ENCODE data around the gene DISP3.

Gene DISP3

GRCh38 chr1:11472284-11472683 is 6.7 kb upstream of the DISP3 start:
- no peak overlapping the region for H3K4me3 Mint-ChIP-seq
- no peaks in the 10 kb centered on the region for H3K9me3 Mint-ChIP-seq
- H3K36me3 Mint-ChIP-seq = no peaks in the 10 kb centered on the region
- no peaks in the 10 kb centered on the region for H3K4me1 Mint-ChIP-seq
- no peak overlapping the region for H3K27ac Mint-ChIP-seq
- peaks cover 10% of the 10 kb centered on the region for H3K27me3 Mint-ChIP-seq

DNA sequence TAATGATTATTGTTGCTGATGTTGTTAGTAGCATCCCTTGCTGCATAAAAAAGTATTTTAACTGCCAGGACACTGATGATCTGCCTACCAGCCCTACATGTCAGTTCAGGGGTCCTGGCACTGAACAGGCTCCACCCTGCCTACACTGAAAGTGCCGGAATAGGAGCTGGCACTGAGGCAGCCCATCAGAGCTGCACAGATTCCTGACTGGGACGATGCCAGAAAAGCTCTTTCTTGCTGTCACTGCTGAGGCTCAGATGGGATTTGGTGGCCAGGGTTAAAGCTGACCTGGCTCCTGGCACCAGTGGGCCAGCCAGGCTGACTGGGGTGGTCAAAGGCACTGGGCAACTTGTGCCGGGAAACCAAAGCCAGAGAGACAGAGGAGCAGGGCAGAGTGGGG is 6.2 kb upstream of the DISP3 start:
- Mint-ChIP-seq H3K27ac (no peak overlapping the region), H3K36me3 (no peaks in the 10 kb centered on the region), H3K27me3 (peaks cover 10% of the 10 kb centered on the region), H3K4me1 (no peaks in the 10 kb centered on the region), H3K4me3 (no peak overlapping the region), H3K9me3 (no peaks in the 10 kb centered on the region)

DNA sequence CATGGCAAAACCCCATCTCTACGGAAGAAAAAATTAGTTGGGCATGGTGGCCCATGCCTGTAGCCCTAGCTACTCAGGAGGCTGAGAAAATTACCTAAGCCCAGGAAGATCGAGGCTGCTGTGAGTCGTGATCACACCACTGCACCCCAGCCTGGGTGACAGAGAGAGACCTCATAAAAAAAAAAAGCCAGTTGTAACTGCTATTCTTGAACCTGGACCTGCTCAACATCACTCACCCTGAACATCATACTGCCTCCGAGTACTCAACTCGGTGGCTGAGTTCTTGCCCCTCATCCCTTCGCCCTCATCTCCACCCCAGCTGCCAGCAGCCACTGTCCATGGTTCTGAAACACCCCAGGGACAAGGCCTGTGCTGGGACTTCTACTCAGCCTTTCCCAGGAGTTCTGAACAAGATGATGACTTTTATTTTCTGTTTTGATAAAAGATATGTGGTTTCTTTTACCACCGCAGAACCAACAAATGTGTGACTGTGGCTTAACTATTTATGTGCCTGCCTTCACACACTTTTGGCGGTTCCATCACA is 5.4 kb upstream of the DISP3 start:
- peaks cover 10% of the 10 kb centered on the region for H3K27me3 Mint-ChIP-seq
- H3K9me3 Mint-ChIP-seq = no peaks in the 10 kb centered on the region
- no peak overlapping the region for H3K4me3 Mint-ChIP-seq
- H3K27ac Mint-ChIP-seq = no peak overlapping the region
- no peaks in the 10 kb centered on the region for H3K36me3 Mint-ChIP-seq
- no peaks in the 10 kb centered on the region for H3K4me1 Mint-ChIP-seq

DNA sequence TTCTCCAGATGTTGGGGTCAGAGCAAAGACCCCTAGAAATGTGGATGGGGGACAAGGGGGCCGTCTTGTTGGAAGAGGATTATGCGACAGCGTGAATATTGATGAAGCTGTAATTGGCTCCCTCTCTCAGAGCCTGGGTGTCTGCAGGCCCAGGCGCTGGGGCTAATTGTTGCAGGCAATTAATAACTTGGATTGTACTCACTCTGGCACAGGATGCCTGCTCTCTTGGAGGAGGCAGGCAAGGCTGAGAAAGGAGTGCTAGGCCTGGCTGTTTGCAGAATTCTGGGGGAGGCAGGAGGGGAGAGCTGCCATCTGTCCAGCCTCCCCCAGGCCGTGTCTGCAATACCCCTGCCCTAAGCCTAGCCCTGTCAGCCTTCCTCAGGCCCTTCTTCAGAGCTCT is 4.1 kb upstream of the DISP3 start:
- H3K9me3 Mint-ChIP-seq = no peaks in the 10 kb centered on the region
- no peak overlapping the region for H3K27ac Mint-ChIP-seq
- no peak overlapping the region for H3K4me3 Mint-ChIP-seq
- no peaks in the 10 kb centered on the region for H3K36me3 Mint-ChIP-seq
- H3K27me3 Mint-ChIP-seq = peaks cover 5% of the 10 kb centered on the region
- H3K4me1 Mint-ChIP-seq = no peaks in the 10 kb centered on the region

- no peak overlapping the region for H3K27ac Mint-ChIP-seq
- peaks cover 10% of the 10 kb centered on the region for H3K27me3 Mint-ChIP-seq
- H3K4me3 Mint-ChIP-seq = no peak overlapping the region
- H3K36me3 Mint-ChIP-seq = no peaks in the 10 kb centered on the region
- H3K4me1 Mint-ChIP-seq = peaks cover 6% of the 10 kb centered on the region
- H3K9me3 Mint-ChIP-seq = no peaks in the 10 kb centered on the region
Measured at GRCh38 chr1:11475748-11476147, 3.2 kb upstream of the DISP3 start.

DNA sequence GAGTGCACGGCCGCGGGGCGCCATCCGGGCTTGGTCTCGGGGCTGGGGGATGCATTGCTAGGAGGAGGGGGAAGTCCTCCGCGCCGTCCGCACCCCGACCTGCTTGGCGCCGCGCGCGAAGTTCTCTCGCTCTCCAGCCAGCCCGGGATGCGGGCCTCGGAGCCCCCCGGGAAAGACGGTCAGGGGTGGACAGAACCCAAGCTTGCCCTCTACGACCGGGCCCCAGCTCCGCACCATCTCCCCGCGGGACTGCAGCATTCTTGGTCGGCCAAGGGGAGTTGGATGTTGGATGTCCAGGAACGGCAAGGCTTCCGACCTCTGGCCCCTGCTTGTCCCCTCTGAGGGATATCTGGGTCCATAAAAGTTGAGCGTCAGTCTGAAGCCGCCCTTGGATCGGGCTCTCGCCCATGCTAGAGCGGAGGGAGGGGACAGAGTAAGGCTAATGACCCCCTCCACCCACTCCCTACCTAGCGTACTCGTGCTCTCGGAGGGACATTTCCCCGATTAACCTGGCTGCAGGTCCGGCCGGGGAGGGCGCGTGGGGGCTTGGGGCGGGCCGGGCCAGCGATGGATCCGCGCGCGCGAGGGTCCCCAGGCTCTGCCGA is 522 bp downstream of the DISP3 start:
- H3K27me3 Mint-ChIP-seq = peaks cover 17% of the 10 kb centered on the region
- peaks cover 10% of the 10 kb centered on the region for H3K4me1 Mint-ChIP-seq

GRCh38 chr1:11481019-11481418 is 2.1 kb downstream of the DISP3 start:
- Mint-ChIP-seq H3K27ac (peak overlapping the region; percentile 53), H3K9me3 (no peaks in the 10 kb centered on the region), H3K36me3 (peaks cover 1% of the 10 kb centered on the region), H3K4me3 (peak overlapping the region; percentile 84), H3K27me3 (peaks cover 17% of the 10 kb centered on the region), H3K4me1 (peaks cover 10% of the 10 kb centered on the region)

More for the DNA sequence above, 522 bp downstream of the DISP3 start:
- peaks cover 1% of the 10 kb centered on the region for H3K36me3 Mint-ChIP-seq
- no peak overlapping the region for H3K27ac Mint-ChIP-seq
- no peaks in the 10 kb centered on the region for H3K9me3 Mint-ChIP-seq
- peak overlapping the region; percentile 75 for H3K4me3 Mint-ChIP-seq

DNA sequence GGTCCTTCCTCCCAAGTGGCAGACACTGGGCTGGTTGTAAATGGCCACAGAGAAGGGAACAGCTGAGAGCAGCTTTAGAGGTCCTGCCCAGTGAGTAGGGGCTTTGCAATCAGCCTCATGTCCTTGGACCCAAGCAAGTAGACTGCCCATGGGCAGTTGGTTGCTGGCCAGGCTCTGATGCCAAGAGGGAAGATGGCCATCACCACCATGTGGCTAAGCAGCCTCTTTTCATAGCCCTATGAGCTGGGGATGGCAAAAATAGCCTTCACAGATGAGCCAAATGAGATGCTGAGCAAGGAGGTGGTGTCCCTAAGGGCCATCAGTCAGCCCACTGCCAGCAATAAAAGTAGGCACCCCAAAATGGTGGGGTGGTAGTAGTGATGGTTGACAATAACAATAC is 3.2 kb downstream of the DISP3 start:
- Mint-ChIP-seq H3K4me1 (peaks cover 10% of the 10 kb centered on the region), H3K36me3 (peaks cover 1% of the 10 kb centered on the region), H3K27me3 (peaks cover 14% of the 10 kb centered on the region), H3K27ac (no peak overlapping the region), H3K9me3 (no peaks in the 10 kb centered on the region), H3K4me3 (no peak overlapping the region)

- Mint-ChIP-seq H3K27me3 (peaks cover 14% of the 10 kb centered on the region), H3K36me3 (peaks cover 1% of the 10 kb centered on the region), H3K9me3 (no peaks in the 10 kb centered on the region), H3K4me1 (peaks cover 10% of the 10 kb centered on the region), H3K27ac (no peak overlapping the region), H3K4me3 (no peak overlapping the region)
Measured at GRCh38 chr1:11482701-11483479, 3.9 kb downstream of the DISP3 start.

DNA sequence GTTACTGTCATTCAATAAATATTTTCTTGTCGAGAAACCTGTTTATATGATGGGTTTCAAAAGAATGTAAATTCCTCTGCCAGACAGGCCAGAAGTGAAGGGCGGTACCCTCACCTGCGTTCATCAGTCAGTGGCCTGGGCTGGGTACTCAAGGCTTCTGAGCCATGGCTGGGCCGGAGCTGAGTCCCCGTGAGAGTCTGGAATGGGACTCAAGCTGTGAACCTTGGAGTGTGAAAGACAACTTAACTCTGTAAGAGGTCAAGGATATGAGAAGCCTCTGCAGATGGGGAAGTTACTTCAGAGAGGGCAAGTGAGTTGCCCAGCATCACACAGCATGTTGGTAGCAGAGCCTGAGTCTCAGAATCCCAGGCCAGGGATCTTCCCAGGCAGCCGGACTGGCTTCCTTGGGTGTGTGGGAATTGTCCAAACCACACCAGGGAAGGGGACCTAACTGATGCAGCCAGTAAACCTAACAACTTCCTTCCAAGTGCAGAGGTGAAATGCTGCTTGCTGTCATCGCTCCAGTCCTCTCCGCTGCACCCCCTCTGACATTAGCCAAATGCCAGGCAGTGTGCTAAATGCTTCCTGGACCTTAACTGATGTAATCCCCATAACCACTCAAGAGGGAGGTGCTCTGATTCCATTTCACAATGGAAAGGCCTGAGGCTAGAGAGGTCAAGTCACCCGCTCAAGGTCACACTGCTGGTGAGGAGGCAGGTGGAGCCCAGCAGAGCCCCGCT is 4.8 kb downstream of the DISP3 start:
- peaks cover 10% of the 10 kb centered on the region for H3K4me1 Mint-ChIP-seq
- peaks cover 1% of the 10 kb centered on the region for H3K36me3 Mint-ChIP-seq
- H3K9me3 Mint-ChIP-seq = no peaks in the 10 kb centered on the region
- peaks cover 14% of the 10 kb centered on the region for H3K27me3 Mint-ChIP-seq
- no peak overlapping the region for H3K27ac Mint-ChIP-seq
- H3K4me3 Mint-ChIP-seq = no peak overlapping the region

DNA sequence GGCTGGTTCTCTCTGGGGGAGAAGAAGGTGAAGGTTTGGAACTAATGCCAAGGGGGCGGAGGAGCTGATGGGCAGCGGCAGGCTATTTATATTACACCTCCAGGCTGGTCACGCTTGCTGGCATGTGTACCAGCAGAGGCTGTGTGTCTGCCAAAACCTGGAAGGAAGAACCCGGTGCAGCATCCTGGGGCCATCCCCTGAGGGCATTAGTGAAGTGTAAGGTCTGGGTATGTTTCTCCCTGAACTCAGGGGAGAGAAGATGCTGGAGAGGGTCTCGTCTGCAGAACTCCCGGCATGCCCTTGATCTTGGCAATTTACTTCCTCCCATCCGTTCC is 5.3 kb downstream of the DISP3 start:
- Mint-ChIP-seq H3K4me1 (peaks cover 10% of the 10 kb centered on the region), H3K9me3 (no peaks in the 10 kb centered on the region), H3K27me3 (peaks cover 14% of the 10 kb centered on the region), H3K27ac (no peak overlapping the region), H3K4me3 (no peak overlapping the region), H3K36me3 (peaks cover 1% of the 10 kb centered on the region)

GRCh38 chr1:11485191-11485590 is 6.2 kb downstream of the DISP3 start:
- H3K4me3 Mint-ChIP-seq = no peak overlapping the region
- H3K9me3 Mint-ChIP-seq = no peaks in the 10 kb centered on the region
- H3K4me1 Mint-ChIP-seq = peaks cover 7% of the 10 kb centered on the region
- H3K27me3 Mint-ChIP-seq = peaks cover 12% of the 10 kb centered on the region
- H3K27ac Mint-ChIP-seq = no peak overlapping the region
- H3K36me3 Mint-ChIP-seq = peaks cover 1% of the 10 kb centered on the region

DNA sequence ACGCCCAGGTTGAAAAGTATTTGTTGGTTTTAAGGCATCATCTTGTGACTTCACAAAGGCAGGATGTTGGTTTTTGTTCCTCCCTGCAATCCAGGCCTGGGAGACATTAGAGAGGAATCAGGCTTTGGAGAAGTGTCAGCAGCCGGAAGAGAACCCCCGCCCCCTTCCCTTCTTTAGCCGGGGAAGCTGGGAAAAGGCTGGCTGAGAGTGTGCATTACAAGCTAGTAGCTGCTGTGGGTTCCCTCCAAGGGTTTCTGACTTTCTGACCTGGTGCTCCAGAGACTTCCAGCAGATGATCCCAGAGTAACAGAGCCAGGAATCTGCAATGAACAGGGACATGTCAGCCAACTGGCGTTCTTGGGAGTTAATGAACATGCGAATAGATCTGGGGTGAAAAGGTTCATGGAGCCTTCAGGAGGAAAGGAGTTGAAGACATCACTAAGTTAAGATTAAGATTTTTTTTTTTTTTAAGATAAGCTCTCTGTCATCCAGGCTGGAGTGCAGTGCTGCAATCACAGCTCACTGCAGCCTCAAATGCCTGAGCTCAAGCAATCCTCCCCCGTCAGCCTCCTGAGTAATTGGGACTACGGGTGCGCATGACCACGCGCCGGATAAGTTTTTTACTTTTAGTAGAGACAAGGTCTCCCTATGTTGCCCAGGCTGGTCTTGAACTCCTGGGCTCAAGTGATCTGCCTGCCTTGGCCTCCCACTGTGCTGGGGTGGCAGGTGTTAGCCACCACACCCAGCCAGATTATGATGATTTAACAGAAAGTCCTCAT is 7.5 kb downstream of the DISP3 start:
- Mint-ChIP-seq H3K4me1 (no peaks in the 10 kb centered on the region), H3K9me3 (no peaks in the 10 kb centered on the region), H3K27ac (peak overlapping the region; percentile 41), H3K27me3 (peaks cover 3% of the 10 kb centered on the region), H3K36me3 (no peaks in the 10 kb centered on the region), H3K4me3 (no peak overlapping the region)

DNA sequence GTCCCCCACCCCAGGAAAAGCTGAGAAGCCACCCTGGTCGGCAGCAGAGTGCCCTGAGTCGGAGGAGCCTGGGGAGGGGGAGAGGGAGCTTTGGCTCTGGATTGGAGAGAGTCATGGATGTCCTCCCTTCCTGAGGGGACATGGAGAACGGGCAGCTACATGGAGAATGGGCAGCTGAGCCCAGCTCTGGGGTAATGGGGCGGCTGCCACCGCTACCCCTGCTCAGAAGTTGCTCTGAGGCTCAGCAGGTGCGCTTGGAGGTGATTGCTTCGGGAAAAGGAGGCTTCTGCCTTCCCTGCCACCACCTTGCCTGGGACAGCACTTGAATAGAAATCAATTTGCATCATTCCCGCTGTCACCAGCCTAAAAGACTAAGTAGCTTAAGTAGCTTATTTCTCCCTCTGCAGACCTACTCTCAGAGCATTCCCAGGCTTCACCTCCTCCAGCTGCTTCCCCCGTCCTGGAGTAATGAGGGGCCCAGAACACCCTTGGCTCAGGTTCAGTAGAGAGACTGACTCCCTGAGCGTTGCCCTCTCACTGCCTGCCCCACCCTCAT is 8.3 kb downstream of the DISP3 start:
- H3K9me3 Mint-ChIP-seq = no peaks in the 10 kb centered on the region
- no peaks in the 10 kb centered on the region for H3K36me3 Mint-ChIP-seq
- H3K27ac Mint-ChIP-seq = no peak overlapping the region
- H3K4me1 Mint-ChIP-seq = no peaks in the 10 kb centered on the region
- no peaks in the 10 kb centered on the region for H3K27me3 Mint-ChIP-seq
- no peak overlapping the region for H3K4me3 Mint-ChIP-seq

GRCh38 chr1:11488201-11488770 is 9.3 kb downstream of the DISP3 start:
- no peaks in the 10 kb centered on the region for H3K9me3 Mint-ChIP-seq

More at GRCh38 chr1:11488201-11488770, 9.3 kb downstream of the DISP3 start:
- Mint-ChIP-seq H3K27ac (no peak overlapping the region), H3K36me3 (no peaks in the 10 kb centered on the region), H3K4me3 (no peak overlapping the region), H3K27me3 (no peaks in the 10 kb centered on the region), H3K4me1 (no peaks in the 10 kb centered on the region)

Data from activated naive CD4-positive, alpha-beta T cell treated with anti-CD3 and anti-CD28 coated beads, Interleukin-2, amount 50 U/mL, for 24 hours (primary cell).